Fibroblast of lung (primary cell): Measurements from ENCODE around the gene HHIPL2. TPM values are rescaled to one million over a fixed set of nuclear protein-coding genes. Genes with fewer than 3 reads are reported as not detected.
A peak's percentile ranks its signal among the peaks of the same experiment; 100 is the strongest.

ENCODE experiments used
- DNase-seq, 2 donors: peaks; one replicate each; pipeline versions ENCODE4 v3.0.0 to v3.0.0-alpha.2; 2010; ENCODE audit warnings: low read depth in 2 of 2
- H2AFZ ChIP-seq: 2 replicates; pipeline ENCODE4 v1.5.1; 2012; ENCODE audit warnings: low read length, control low read depth, inconsistent platforms
- H3K27ac ChIP-seq: 2 replicates; pipeline ENCODE4 v1.5.1; 2011; ENCODE audit warnings: low read length, control low read depth; ENCODE audit not compliant: insufficient read depth
- H3K27me3 ChIP-seq: 2 replicates; pipeline ENCODE4 v1.5.1; 2011; ENCODE audit warnings: mild to moderate bottlenecking, low read length; ENCODE audit not compliant: control insufficient read depth, insufficient read depth
- H3K36me3 ChIP-seq: 2 replicates; pipeline ENCODE4 v1.5.1; 2011; ENCODE audit warnings: low read length; ENCODE audit not compliant: control insufficient read depth, insufficient read depth
- H3K4me1 ChIP-seq: 2 replicates; pipeline ENCODE4 v1.5.1; 2011; ENCODE audit warnings: low read length; ENCODE audit not compliant: control insufficient read depth, insufficient read depth; ENCODE audit errors: extremely low read depth
- H3K4me2 ChIP-seq: 2 replicates; pipeline ENCODE4 v1.5.1; 2011; ENCODE audit warnings: low read length, control low read depth; ENCODE audit not compliant: insufficient read depth; ENCODE audit errors: extremely low read depth
- H3K4me3 ChIP-seq, 4 experiments: fragments of 200-600 bp in 1 of 4; sonication (generic) in 1 of 4; replicated peaks in 1 of 4; 2 replicates each; pipeline ENCODE4 v1.5.1; 2011 to 2016; ENCODE audit warnings: low read length in 4 of 4, low read depth in 3 of 4, mild to moderate bottlenecking in 3 of 4, control low read depth in 2 of 4, inconsistent platforms in 1 of 4, mixed read lengths in 1 of 4; ENCODE audit not compliant: insufficient read depth in 1 of 4; ENCODE audit errors: control extremely low read depth in 1 of 4
- H3K79me2 ChIP-seq: 2 replicates; pipeline ENCODE4 v1.5.1; 2012; ENCODE audit warnings: mild to moderate bottlenecking, low read length, inconsistent platforms; ENCODE audit not compliant: control insufficient read depth, insufficient read depth
- H3K9ac ChIP-seq: 2 replicates; pipeline ENCODE4 v1.5.1; 2011; ENCODE audit warnings: mild to moderate bottlenecking, low read length, control low read depth; ENCODE audit not compliant: insufficient read depth
- H3K9me3 ChIP-seq: 2 replicates; pipeline ENCODE4 v1.5.1; 2012; ENCODE audit warnings: low read depth, low read length; ENCODE audit not compliant: control insufficient read depth, insufficient read depth
- H4K20me1 ChIP-seq: 2 replicates; pipeline ENCODE4 v1.5.1; 2011; ENCODE audit warnings: low read length; ENCODE audit not compliant: control insufficient read depth, insufficient read depth; ENCODE audit errors: extremely low read depth
- EZH2 ChIP-seq: IDR thresholded peaks from 2 replicates; pipeline ENCODE4 v1.5.1; 2012; ENCODE audit warnings: low read length, control low read depth, mild to moderate bottlenecking; ENCODE audit errors: missing control alignments
- polyA plus RNA-seq, 2 donors: library from polyadenylated mRNA; depleted of rRNA in 1 of 2; stranded (reverse) in 1 of 2; unstranded in 1 of 2; fragments of >200 nt; gene quantifications; 2 replicates each; pipeline ENCODE4 v1.2.1, GENCODE V29; 2011 to 2012; ENCODE audit warnings: missing spikeins in 1 of 2
- total RNA-seq: library from RNA; depleted of rRNA; stranded (reverse); fragments of >200 nt; gene quantifications from 2 replicates; pipeline ENCODE4 v1.2.1, GENCODE V29; 2014
- TF ChIP-seq, protein P1 (sequence below), 2 donors: IDR thresholded peaks in 1 of 2; conservative IDR thresholded peaks in 1 of 2; 1 replicate in 1 of 2; 2 replicates in 1 of 2; pipeline ENCODE4 v1.5.1; 2011 to 2012; ENCODE audit warnings: low read length in 2 of 2, control low read depth in 1 of 2, inconsistent platforms in 1 of 2, low read depth in 1 of 2, mild to moderate bottlenecking in 1 of 2

Gene HHIPL2
- total and polyA plus RNA-seq, 2 donors (not counting 1 experiment from before 2014, with no cell fraction given), result 0.14 to 0.33 TPM

DNA sequence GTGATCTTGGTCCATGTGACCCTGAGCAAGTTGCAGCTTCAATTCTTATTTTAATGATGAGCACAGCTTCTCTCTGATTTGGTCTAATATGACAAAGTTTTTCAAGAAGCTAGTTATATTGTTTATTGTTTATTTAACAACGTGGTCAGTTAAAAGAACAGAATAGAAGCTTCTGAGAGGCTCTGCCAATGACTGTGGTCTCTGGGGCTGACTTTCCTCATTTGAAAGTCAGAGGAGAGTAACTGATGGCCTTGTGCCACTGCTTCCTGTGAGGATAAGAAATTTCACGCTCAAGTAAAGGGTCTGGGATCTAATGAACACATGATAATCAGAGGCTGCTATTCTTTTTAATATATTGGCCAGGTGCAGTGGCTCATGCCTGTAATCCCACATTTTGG is 7.3 kb downstream of the HHIPL2 start:
- Histone ChIP-seq H3K27ac (no peak overlapping the region), H3K79me2 (no peaks in the 10 kb centered on the region), H3K4me2 (no peak overlapping the region), H2AFZ (no peak overlapping the region), H3K27me3 (no peaks in the 10 kb centered on the region), H3K9ac (no peak overlapping the region), H3K36me3 (no peaks in the 10 kb centered on the region), H4K20me1 (no peaks in the 10 kb centered on the region), H3K9me3 (no peaks in the 10 kb centered on the region), H3K4me1 (no peaks in the 10 kb centered on the region), H3K4me3 (no peak overlapping the region)
- no peak for DNase-seq
- no peak for TF ChIP-seq EZH2
- TF ChIP-seq, protein P1, sequence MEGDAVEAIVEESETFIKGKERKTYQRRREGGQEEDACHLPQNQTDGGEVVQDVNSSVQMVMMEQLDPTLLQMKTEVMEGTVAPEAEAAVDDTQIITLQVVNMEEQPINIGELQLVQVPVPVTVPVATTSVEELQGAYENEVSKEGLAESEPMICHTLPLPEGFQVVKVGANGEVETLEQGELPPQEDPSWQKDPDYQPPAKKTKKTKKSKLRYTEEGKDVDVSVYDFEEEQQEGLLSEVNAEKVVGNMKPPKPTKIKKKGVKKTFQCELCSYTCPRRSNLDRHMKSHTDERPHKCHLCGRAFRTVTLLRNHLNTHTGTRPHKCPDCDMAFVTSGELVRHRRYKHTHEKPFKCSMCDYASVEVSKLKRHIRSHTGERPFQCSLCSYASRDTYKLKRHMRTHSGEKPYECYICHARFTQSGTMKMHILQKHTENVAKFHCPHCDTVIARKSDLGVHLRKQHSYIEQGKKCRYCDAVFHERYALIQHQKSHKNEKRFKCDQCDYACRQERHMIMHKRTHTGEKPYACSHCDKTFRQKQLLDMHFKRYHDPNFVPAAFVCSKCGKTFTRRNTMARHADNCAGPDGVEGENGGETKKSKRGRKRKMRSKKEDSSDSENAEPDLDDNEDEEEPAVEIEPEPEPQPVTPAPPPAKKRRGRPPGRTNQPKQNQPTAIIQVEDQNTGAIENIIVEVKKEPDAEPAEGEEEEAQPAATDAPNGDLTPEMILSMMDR (conservative IDR thresholded peaks at IDR 0.05 in 1 of 2, IDR thresholded peaks at IDR 0.05 in 1 of 2; ENCODE audit: low read depth in 1 of 2, low read length in 2 of 2), result no peak

DNA sequence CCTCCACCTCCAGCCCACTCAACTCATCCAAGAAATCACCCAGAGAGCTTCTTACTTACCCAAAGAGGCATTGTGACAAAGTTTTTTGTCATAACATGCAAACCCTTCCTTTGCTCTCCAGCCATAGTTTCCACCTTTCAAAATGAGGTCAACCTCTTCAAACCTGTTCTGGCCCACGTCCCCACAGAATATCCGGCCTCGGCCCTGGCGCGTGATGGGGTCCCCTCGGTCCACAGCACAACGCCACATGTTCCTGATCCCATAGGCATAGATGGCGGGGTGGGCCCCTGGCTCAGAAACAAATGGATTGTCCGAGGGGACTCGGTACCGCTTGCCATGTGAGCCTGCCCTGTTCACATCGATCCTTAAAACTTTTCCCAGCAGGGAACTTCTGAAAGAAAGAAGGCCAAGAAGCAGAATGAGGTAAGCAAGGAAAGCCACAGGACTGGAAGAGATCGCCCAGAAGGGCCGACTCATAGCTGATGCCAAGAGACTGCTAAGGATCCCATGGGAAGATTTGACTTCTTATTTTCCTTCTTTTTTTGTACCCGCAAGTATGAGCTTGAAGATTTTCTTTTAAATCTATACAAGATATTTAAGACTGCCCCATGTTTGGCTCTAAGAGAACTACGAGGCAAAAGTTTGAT is 7.8 kb downstream of the HHIPL2 start:
- no peaks in the 10 kb centered on the region for H3K36me3 ChIP-seq
- no peak overlapping the region for H3K4me2 ChIP-seq
- no peaks in the 10 kb centered on the region for H4K20me1 ChIP-seq
- H3K27me3 ChIP-seq, result no peaks in the 10 kb centered on the region
- no peaks in the 10 kb centered on the region for H3K4me1 ChIP-seq
- TF ChIP-seq, protein P1 (conservative IDR thresholded peaks at IDR 0.05 in 1 of 2, IDR thresholded peaks at IDR 0.05 in 1 of 2; ENCODE audit: low read depth in 1 of 2, low read length in 2 of 2), result no peak
- TF ChIP-seq EZH2, result no peak
- H2AFZ ChIP-seq, result no peak overlapping the region
- no peak overlapping the region for H3K27ac ChIP-seq
- no peaks in the 10 kb centered on the region for H3K79me2 ChIP-seq
- H3K4me3 ChIP-seq, result no peak overlapping the region
- H3K9ac ChIP-seq, result no peak overlapping the region
- DNase-seq, result peak in 1 of 2 donors; percentile 18
- H3K9me3 ChIP-seq, result no peaks in the 10 kb centered on the region

DNA sequence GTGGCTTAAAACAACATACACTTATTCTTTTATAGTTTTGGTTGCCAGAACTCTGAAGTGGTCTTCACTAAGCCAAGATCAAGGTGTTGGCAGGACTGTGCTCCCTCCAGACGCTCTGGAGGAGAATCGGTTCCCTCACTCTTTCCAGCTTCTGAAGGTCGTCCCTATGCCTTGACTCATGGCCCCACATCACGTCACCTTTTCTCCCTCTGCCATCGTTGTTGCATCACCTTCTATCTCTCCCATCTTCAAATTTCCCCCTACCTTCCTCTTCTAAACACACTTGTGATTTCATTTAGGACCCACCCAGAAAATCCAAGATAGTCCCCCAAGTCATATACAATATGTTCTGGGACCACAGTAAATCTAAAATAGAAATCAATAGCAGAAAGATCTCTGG is 12.4 kb downstream of the HHIPL2 start:
- no peak overlapping the region for H2AFZ ChIP-seq
- H3K9ac ChIP-seq, result no peak overlapping the region

More for the DNA sequence above, 12.4 kb downstream of the HHIPL2 start:
- Histone ChIP-seq H3K27ac (no peak overlapping the region), H3K36me3 (no peaks in the 10 kb centered on the region), H4K20me1 (no peaks in the 10 kb centered on the region), H3K4me1 (no peaks in the 10 kb centered on the region), H3K4me2 (no peak overlapping the region), H3K79me2 (no peaks in the 10 kb centered on the region), H3K4me3 (no peak overlapping the region), H3K9me3 (no peaks in the 10 kb centered on the region), H3K27me3 (no peaks in the 10 kb centered on the region)
- TF ChIP-seq EZH2, result no peak
- TF ChIP-seq, protein P1 (conservative IDR thresholded peaks at IDR 0.05 in 1 of 2, IDR thresholded peaks at IDR 0.05 in 1 of 2; ENCODE audit: low read depth in 1 of 2, low read length in 2 of 2), result no peak
- DNase-seq, result no peak
